Activated T-cell treated with anti-CD3 and anti-CD28 coated beads, Interleukin-2, amount 50 U/mL, for 4 hours (primary cell): ENCODE results near the gene MGAT5. TPM values are rescaled to one million over a fixed set of nuclear protein-coding genes. Genes with fewer than 3 reads are reported as not detected.

Source experiments
- ATAC-seq, 2 donors: fragments of 200-7000 bp; cut with Tn5 transposase; one replicate each; pipeline ENCODE4 v1.10.0; 2021
- DNase-seq: peaks from one replicate; pipeline ENCODE4 v3.0.0-alpha.2; 2020
- H3K27me3 Mint-ChIP-seq: one replicate; pipeline ENCODE4 v1.8.0; 2021; ENCODE audit warnings: low read depth, mixed read lengths
- H3K36me3 Mint-ChIP-seq: one replicate; pipeline ENCODE4 v1.8.0; 2022; ENCODE audit warnings: mixed read lengths; ENCODE audit not compliant: insufficient read depth
- H3K4me1 Mint-ChIP-seq: one replicate; pipeline ENCODE4 v1.8.0; 2021; ENCODE audit warnings: low read depth, mixed read lengths
- H3K4me3 Mint-ChIP-seq: one replicate; pipeline ENCODE4 v1.8.0; 2021; ENCODE audit warnings: mild to moderate bottlenecking, moderate library complexity, mixed read lengths
- H3K9me3 Mint-ChIP-seq: one replicate; pipeline ENCODE4 v1.8.0; 2021; ENCODE audit warnings: mixed read lengths
- total RNA-seq, 3 donors: library from RNA; stranded (reverse); gene quantifications; one replicate each; pipeline ENCODE4 v1.2.1, GENCODE V29; 2021

Gene MGAT5
- total RNA-seq, 3 donors from 2014 or later: 58.7 to 69.8 (median 68.4) TPM

DNA sequence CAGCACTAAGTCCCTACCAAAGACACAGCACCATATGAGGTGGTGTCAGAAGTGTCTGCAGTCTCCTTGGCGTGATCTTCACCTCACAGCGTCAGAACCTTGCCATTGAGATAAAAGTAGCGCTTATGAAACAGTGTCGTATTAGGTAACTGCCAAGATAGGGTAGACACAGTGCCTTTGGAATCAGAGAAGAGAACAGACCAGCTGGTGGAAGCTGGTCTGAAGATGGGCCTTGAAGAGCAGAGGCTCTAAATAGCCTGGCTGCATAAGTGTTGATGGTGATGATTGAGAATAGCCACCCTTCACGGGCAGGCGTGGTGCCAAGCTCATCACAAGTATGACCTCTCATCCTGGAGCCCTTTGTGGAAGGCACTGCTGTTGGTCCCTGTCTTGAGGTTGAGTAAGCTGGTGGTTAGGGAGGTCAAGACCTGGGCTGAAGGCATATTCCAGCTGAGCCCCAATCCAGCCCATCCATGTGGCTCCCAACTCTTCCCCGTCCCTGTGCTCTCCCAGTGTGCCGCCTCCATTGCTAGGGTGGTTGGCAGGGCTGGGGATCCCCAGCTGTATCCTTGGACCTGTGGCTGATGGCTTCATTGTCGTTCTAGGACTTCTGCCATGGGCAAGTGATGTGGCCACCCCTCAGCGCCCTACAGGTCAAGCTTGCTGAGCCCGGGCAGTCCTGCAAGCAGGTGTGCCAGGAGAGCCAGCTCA is 187.4 kb downstream of the MGAT5 start:
- Mint-ChIP-seq H3K4me1 (no peaks in the 10 kb centered on the region), H3K27me3 (no peaks in the 10 kb centered on the region), H3K36me3 (peaks cover 14% of the 10 kb centered on the region), H3K9me3 (no peaks in the 10 kb centered on the region), H3K4me3 (no peak overlapping the region)
- DNase-seq: no peak
- no peak for ATAC-seq

DNA sequence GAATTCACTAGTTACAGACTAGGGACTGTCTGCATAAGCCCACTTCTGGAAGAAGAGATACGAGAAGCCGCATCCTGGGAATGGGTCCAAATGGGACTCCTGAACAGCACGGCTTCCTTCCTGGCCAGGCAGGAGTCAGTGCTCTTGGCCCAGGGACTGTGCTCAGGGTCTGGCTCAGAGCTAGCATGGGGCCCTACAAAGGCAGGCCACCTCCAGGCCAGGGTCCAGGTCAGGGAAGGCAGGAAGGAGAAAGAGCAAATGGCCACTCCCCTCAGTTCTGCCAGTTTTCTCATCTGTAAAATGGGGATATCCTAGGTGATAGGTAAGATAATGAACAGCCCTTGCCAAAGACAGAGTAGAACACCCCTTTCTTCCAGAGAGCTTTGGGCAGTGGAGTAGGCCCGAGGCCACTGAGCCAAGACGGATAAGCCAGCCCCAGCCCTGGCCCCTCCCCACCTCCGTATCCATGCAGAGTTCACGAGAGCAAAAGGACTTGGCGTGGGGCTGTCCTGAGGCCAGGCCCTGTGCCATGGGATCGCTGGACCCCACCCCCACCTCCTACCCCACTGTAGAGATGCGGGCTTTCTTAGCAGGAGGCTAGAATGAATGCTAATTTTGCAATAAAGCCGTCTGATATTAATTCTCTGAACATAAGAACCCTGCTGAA is 190.1 kb downstream of the MGAT5 start:
- Mint-ChIP-seq H3K27me3 (no peaks in the 10 kb centered on the region), H3K36me3 (peaks cover 15% of the 10 kb centered on the region), H3K4me3 (no peak overlapping the region), H3K9me3 (no peaks in the 10 kb centered on the region), H3K4me1 (no peaks in the 10 kb centered on the region)
- DNase-seq (no peak), ATAC-seq (no peak)

DNA sequence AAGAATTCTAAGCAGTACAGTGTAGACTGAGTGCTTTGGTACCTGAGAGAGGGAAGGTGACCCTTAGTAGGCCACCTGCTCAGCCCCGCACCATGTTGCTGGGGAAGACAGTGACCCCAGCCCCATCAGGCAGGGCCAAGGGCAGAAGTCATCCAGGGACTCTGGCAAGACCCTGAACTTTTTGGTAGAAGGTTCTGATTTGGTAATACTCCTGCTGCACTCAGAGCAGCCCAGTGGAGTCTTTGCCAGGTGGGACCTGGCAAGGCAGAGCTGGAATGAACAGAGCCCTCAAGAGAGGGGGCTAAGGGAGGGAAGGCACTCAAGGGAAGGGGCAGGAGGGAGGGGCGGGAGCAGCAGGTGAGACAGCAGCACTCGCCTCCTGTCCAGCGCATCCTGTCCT is 191.2 kb downstream of the MGAT5 start:
- no peak for DNase-seq
- Mint-ChIP-seq H3K36me3 (peaks cover 12% of the 10 kb centered on the region), H3K27me3 (no peaks in the 10 kb centered on the region), H3K9me3 (no peaks in the 10 kb centered on the region), H3K4me3 (no peak overlapping the region), H3K4me1 (no peaks in the 10 kb centered on the region)
- no peak for ATAC-seq

DNA sequence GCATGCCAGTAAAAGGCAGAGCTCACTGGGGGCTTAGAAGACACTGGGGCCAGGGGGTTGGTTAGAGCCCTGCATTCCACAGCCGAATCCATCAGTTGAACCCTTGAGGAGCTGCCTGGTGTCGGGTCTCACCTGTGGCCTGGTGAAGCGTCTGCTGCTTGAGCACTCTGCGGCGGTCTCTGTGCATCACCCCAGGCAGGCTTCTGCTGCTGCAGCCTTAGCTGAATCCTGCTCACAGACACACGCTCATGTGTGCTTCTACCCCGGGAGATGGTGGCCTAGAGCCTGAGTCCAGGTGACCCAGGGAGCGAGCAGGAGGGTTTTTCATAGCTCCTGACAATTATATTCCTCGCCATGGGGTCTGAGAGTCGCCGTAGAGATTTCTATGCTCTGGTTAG is 192.1 kb downstream of the MGAT5 start:
- peaks cover 8% of the 10 kb centered on the region for H3K36me3 Mint-ChIP-seq
- ATAC-seq (no peak), DNase-seq (no peak)
- H3K9me3 Mint-ChIP-seq: no peaks in the 10 kb centered on the region
- no peak overlapping the region for H3K4me3 Mint-ChIP-seq
- peaks cover 2% of the 10 kb centered on the region for H3K4me1 Mint-ChIP-seq
- H3K27me3 Mint-ChIP-seq: no peaks in the 10 kb centered on the region

DNA sequence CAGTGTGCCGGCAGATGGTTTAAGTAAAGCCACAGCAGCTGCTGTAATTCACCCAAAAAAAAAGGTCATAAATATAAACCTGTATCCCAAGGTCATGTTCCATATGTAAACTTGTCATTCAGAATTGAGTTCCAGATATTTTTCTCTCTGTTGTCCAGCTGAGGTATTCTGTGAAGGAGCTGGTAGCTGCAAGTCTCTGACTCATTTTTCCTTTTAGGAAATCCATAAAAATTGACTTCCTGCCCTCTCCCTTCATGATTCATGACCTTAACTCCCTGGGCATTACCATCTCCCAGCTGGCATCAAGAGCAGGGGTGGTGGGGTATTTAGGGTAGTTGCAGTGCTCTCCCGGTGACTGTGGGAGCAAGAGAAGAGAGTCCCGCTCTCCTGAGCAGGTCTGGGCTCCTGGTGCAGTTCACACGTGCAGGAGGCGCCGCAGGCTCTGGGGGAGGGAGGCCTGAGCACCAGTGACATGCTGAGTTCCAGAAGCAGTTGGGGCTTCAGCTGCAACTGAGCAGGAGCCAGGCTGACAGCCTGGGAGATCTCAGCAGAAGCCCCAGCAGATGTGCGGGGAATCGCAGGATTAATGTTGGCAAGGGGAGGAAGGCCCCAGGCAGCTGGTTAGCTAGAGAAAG is 192.6 kb downstream of the MGAT5 start:
- H3K4me3 Mint-ChIP-seq: no peak overlapping the region
- ATAC-seq: no peak
- DNase-seq: no peak
- H3K9me3 Mint-ChIP-seq: no peaks in the 10 kb centered on the region
- no peaks in the 10 kb centered on the region for H3K27me3 Mint-ChIP-seq
- H3K36me3 Mint-ChIP-seq: peaks cover 8% of the 10 kb centered on the region
- peaks cover 2% of the 10 kb centered on the region for H3K4me1 Mint-ChIP-seq

DNA sequence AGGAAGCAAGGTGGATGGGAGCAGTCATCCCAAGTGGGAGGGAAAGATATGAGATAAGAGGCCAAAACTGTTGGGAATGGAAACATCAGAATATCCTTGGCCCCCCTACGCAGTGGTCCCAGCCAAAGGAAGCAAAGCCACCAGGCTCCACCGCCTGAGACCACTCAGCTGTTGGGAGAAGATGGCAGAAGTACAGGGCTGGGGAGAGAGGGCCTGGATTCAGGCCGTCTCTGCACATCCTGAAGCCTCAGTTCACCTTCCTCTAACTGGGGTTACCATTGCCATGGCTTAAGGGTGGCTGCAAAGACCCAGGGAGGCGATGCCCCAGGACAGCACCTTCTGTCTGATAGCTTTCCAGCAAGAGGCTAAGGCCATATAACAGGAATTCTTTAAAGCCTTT is 193.8 kb downstream of the MGAT5 start:
- Mint-ChIP-seq H3K27me3 (no peaks in the 10 kb centered on the region), H3K4me1 (peaks cover 2% of the 10 kb centered on the region), H3K9me3 (no peaks in the 10 kb centered on the region), H3K36me3 (peaks cover 8% of the 10 kb centered on the region), H3K4me3 (no peak overlapping the region)
- ATAC-seq (no peak), DNase-seq (no peak)

DNA sequence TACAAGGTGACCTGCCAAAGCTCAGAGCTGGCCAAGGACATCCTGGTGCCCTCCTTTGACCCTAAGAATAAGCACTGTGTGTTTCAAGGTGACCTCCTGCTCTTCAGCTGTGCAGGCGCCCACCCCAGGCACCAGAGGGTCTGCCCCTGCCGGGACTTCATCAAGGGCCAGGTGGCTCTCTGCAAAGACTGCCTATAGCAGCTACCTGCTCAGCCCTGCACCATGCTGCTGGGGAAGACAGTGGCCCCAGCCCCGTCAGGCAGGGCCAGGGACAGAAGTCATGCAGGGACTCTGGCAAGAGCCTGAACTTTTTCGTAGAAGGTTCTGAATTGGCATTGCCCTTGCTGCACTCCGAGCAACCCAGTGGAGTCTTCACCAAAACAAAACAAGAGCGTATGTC is 194.8 kb downstream of the MGAT5 start:
- no peaks in the 10 kb centered on the region for H3K27me3 Mint-ChIP-seq
- peaks cover 5% of the 10 kb centered on the region for H3K36me3 Mint-ChIP-seq
- H3K4me1 Mint-ChIP-seq: peaks cover 2% of the 10 kb centered on the region
- H3K9me3 Mint-ChIP-seq: no peaks in the 10 kb centered on the region
- no peak for ATAC-seq
- H3K4me3 Mint-ChIP-seq: no peak overlapping the region
- no peak for DNase-seq

DNA sequence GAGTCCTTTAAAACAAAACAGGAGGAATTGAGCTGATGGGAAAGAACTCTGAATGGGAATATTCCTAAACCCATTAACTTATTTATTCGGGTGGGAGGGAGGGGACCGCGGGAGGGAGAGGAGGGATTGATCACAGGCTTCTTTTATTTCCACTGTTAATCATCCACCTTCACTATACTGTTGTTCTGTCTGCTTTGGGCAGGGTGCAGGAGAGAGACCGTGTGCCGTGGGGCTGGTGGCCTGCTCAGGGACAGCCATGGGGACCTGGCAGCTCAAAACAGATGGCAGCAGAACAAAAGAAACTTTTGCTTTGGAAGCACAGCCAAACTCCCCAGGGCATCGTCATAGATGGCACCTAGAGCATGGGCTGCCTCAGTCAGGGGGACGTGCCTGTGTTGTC is 195.3 kb downstream of the MGAT5 start:
- no peaks in the 10 kb centered on the region for H3K27me3 Mint-ChIP-seq
- H3K9me3 Mint-ChIP-seq: no peaks in the 10 kb centered on the region
- no peak for DNase-seq
- H3K4me1 Mint-ChIP-seq: peaks cover 2% of the 10 kb centered on the region
- no peak for ATAC-seq
- H3K36me3 Mint-ChIP-seq: peaks cover 5% of the 10 kb centered on the region
- no peak overlapping the region for H3K4me3 Mint-ChIP-seq

DNA sequence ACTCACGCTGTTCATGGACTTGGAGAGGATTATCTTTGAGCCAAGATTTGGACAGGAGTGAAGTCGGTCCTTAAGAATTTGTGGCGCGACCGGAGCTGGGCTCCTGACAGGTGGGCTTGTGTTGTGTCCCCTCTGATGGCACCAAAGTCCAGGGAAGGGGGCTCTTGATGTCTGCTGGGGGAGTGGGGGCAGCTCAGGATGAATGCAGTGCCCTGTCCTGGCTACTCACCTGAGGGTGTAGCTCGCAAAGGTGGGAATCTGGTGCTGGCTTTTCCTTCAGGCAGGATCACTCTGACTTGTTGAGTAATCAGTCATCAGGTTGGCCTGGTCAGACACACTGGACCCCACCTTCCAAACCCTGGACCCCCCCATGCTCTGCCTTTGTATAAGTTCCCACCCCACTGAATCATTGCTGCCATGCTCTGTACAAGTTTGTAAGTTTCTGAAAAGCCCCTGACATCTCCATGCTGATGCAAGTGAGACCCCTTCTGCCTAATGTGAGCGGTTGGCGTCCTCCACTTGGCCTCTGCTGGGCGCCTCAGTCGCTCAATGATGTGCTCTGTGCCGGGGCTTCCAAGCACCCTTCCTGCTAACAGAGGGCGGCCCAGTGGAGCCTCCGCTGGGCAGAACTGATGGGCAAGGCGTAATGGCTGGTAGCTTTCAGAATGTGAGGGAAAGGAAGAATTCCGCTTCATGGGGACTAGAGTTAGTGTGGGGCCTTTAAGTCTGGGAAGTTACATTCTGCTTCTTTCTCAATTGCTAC is 196.1 kb downstream of the MGAT5 start:
- no peak for DNase-seq
- no peaks in the 10 kb centered on the region for H3K27me3 Mint-ChIP-seq
- H3K9me3 Mint-ChIP-seq: no peaks in the 10 kb centered on the region
- H3K4me3 Mint-ChIP-seq: no peak overlapping the region
- ATAC-seq: no peak
- peaks cover 5% of the 10 kb centered on the region for H3K36me3 Mint-ChIP-seq
- H3K4me1 Mint-ChIP-seq: peaks cover 2% of the 10 kb centered on the region

DNA sequence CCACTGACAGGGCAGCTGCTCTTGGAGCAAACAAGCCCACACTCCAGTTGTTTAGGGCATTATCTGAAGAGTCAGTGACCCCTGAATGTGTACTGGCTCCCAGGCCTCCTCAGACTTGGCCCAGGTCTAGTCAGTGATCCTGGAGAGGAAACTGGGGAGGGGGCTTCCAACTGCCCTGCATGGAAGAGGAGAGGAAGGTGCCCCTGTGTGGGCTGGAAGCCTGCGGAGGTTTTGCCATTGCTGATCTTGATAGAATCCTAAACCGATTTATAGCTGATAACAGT is 197.4 kb downstream of the MGAT5 start:
- H3K4me3 Mint-ChIP-seq: no peak overlapping the region
- DNase-seq (no peak), ATAC-seq (no peak)
- no peaks in the 10 kb centered on the region for H3K27me3 Mint-ChIP-seq
- H3K36me3 Mint-ChIP-seq: peaks cover 5% of the 10 kb centered on the region
- no peaks in the 10 kb centered on the region for H3K9me3 Mint-ChIP-seq
- peaks cover 2% of the 10 kb centered on the region for H3K4me1 Mint-ChIP-seq

DNA sequence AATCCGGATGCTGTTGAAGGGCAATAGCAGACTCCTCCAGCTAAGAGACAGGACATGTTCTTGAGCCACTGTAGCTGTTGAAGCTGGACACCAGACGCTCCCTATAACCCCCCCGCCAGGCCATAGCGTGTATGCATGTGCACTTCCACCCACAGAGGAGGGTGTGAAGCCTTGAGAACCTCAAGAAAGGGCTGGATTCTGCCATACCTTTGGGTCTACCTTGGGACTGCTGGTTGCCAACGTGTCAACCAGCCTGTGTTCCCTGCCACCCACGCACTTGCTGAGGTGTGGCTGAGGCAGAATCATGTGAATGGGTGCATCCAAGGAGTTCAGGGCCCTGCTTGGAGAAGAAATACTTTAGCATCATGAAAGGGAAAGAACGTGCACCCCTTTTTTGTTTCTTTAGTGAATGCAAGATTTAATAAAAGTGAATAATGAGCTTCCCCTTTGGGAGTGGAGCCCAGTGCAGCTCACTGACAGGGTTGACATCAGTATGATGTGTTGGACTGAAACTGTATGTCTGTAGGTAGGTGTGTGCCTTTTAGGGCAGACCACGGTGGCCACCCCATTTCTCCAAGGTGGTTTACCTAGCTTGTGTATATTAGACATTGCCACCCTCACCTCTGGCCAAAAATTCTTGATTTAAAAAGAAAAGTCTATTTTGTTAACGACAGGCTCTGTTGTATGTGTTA is 198.3 kb downstream of the MGAT5 start:
- H3K36me3 Mint-ChIP-seq: peaks cover 5% of the 10 kb centered on the region
- no peak for ATAC-seq
- peaks cover 2% of the 10 kb centered on the region for H3K4me1 Mint-ChIP-seq
- H3K27me3 Mint-ChIP-seq: no peaks in the 10 kb centered on the region
- no peaks in the 10 kb centered on the region for H3K9me3 Mint-ChIP-seq
- H3K4me3 Mint-ChIP-seq: no peak overlapping the region
- no peak for DNase-seq

DNA sequence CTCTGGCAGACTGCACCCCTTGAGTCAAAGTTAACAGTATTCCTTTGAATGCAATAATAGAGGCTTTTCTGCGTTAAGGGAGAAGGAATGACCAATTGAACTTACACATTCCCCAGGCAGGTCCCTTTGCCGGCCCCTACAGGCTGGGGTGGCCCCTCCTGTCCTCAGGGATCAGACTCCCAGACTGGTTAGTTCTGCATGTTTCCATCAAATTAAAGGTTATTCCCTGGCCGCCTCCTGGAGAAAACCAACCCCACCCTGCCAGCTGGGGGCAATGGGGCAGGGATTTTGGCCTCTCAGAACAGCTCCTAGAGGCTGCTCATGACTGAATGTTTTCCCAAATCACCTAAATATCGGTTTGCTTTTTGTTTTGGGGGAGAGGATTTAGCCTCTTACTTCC is 199.6 kb downstream of the MGAT5 start:
- no peaks in the 10 kb centered on the region for H3K9me3 Mint-ChIP-seq
- no peaks in the 10 kb centered on the region for H3K27me3 Mint-ChIP-seq
- DNase-seq (no peak), ATAC-seq (no peak)
- peaks cover 2% of the 10 kb centered on the region for H3K4me1 Mint-ChIP-seq
- no peak overlapping the region for H3K4me3 Mint-ChIP-seq
- peaks cover under 1% of the 10 kb centered on the region for H3K36me3 Mint-ChIP-seq

DNA sequence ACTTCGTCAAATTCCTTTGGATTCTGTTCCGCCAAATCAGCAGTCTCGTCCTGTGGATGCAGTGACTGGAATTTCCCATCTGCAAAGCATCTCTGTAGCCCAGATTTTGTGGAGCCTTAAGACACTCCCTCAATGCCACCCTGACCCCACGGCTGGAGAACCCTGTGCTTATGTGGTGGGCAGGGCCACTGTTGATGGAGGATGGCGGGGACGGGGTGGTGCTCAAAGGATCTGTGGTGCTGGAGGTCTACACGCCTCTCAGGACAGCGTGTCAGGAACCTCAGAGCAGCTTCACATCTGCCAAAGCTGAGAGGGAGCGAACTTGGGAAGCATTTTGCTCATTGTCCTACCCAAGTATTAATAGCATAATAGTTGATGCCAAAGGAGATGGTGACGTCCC is 200.1 kb downstream of the MGAT5 start:
- DNase-seq: no peak
- H3K9me3 Mint-ChIP-seq: no peaks in the 10 kb centered on the region
- no peaks in the 10 kb centered on the region for H3K36me3 Mint-ChIP-seq
- no peaks in the 10 kb centered on the region for H3K27me3 Mint-ChIP-seq
- H3K4me3 Mint-ChIP-seq: no peak overlapping the region
- ATAC-seq: no peak
- H3K4me1 Mint-ChIP-seq: peaks cover 2% of the 10 kb centered on the region

DNA sequence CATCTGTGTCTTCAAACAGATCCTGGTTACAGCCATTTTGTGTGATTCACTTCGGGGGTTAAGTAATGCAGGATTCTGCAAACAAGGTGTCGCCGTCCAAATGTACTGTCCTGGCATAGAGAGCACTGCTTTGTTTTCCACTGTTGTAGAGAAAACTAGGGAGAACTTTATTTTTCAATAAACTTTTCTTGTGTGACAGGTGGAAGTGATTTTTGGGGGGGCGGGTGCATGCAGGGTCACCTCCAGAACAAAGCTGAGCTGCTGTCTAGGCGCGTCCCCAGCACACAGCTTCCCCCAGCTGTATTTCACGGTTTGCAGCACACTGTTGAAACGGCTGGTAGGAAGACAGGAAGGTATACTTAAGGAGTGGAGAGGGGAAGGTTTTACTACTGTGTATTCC is 200.6 kb downstream of the MGAT5 start:
- no peaks in the 10 kb centered on the region for H3K36me3 Mint-ChIP-seq

More for the DNA sequence above, 200.6 kb downstream of the MGAT5 start:
- peaks cover 2% of the 10 kb centered on the region for H3K4me1 Mint-ChIP-seq
- no peaks in the 10 kb centered on the region for H3K27me3 Mint-ChIP-seq
- no peaks in the 10 kb centered on the region for H3K9me3 Mint-ChIP-seq
- DNase-seq: no peak
- no peak overlapping the region for H3K4me3 Mint-ChIP-seq
- no peak for ATAC-seq
